IPS-18c (cell line): Measurements from ENCODE around the gene LPIN1.

ENCODE experiments used
- H3K4me3 ChIP-seq: 2 replicates; pipeline ENCODE4 v1.7.0; 2013; ENCODE audit warnings: low read depth, mild to moderate bottlenecking, low read length, moderate library complexity; ENCODE audit not compliant: insufficient read depth
- H3K9me3 ChIP-seq: one replicate; pipeline ENCODE4 v1.6.1; 2013; ENCODE audit warnings: mild to moderate bottlenecking, low read length, moderate library complexity; ENCODE audit not compliant: control insufficient read depth, insufficient read depth

LPIN1 gene

DNA sequence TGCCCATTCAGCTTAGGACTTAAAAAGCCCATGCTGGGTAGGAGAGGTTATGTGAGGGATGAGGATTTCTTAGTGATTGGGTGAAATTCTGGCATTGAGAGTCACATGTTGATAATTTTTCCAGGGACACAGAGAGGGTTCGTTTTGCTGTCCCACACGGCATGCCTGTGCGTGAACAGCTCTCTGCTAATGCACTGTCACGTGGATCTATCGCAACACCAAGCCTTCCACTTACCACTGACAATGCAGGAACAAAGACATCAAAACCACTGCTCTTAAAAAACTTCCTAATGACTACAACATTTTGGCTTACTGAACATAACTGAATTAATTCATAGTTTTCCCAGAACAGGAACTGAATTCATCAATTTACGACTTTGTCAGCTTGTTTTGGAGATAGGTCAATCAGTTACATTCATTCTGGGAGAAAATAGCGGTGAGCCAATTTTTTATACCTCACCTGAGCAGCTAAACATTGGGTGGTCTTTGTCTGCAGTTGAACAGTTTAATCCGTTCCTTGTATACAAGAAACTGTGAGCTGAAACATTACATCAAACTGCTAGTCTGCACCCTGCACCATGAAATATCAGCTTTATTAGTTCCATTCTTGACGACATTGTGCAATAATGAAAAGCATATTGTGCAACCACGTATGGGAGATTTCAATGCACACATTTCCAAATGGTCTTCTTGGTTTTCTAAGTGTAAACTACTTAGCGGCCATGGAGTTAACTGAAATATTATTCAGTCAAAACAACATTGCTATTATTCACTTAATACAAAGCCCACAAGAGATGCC lies 127.1 kb downstream of the LPIN1 start:
- H3K9me3 ChIP-seq, result no peaks in the 10 kb centered on the region
- no peak overlapping the region for H3K4me3 ChIP-seq

DNA sequence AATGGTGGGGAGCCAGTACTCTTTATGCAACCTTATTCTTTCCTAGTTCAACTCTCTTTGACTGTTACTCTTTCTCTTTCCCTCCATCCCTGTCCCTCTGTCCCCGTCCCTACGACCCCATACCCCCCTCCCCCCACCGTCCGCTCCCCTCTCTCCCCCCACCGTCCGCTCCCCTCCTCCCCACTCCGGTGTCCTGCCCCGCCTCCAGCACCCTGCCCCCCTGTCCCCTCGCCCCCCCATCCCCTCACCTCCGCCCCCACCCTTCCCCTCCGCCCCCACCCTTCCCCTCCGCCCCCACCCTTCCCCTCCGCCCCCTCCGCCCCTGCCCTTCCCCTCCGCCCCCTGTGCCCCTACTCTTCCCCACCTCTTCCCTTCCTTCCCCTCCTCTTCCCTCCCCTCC lies 128.4 kb downstream of the LPIN1 start:
- no peaks in the 10 kb centered on the region for H3K9me3 ChIP-seq
- no peak overlapping the region for H3K4me3 ChIP-seq

DNA sequence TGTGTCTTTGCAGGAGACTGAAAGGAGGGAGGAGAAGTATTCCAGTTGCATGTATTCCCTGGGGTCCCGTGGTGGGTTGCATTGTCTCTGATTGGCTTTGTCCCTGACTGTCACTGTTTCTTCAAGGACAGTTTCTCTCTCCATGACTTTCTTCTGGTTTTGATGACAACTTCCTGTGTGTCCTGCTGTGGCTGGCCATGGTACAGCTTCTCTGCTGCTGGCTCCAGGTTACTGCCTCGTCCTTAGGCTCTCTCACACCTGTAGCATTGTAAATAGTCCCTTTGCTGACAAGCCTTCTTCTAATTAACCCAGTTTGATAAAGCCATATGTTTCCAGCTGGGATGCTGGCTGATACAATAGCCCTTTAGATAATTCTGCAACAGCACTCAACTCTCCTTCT lies 129.0 kb downstream of the LPIN1 start:
- Histone ChIP-seq H3K9me3 (no peaks in the 10 kb centered on the region), H3K4me3 (no peak overlapping the region)

DNA sequence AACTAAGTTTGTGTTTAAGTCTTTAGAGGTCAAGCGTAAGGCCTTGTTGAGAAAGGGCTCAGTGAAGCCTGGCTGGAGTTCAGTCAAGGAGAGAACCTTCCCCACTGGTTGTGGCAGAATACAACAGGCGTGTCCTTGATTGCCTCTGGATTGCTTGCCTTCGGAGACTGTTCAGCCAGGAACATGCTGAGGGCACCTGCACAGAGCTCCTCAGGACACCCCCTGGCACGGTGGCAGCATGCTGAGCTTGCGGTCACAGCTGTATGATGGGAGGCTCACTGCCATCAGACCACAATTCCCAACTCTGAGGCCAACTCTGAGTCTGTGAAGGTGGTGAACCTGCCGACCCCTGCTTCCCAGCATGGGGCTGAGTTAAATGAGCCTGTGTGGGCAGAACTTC lies 130.0 kb downstream of the LPIN1 start:
- Histone ChIP-seq H3K4me3 (no peak overlapping the region), H3K9me3 (no peaks in the 10 kb centered on the region)

DNA sequence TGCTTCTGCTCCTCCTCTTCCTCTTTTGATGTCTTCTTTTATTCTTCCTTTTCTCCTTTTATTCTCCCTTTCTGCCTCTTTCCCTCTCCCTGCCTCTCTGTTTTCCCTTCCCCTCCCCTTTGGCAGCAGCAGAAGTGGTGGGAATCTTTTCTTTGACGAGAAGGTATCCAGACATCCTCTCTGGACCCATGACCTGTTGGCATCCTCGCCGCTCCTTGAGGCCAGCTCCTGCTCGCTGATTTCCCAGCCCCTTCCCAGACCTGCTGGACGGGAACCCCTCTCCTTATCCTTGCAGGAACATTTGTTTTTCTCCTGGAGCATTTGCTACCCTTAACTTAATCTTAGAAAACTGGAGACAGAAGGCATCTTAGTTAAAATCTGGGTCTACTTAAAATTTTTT lies 130.5 kb downstream of the LPIN1 start:
- Histone ChIP-seq H3K9me3 (no peaks in the 10 kb centered on the region), H3K4me3 (no peak overlapping the region)
